D721Med (cell line): ENCODE results near the gene LRP3.

Source experiments
- DNase-seq: peaks from one replicate; pipeline ENCODE4 v3.0.0; 2011; ENCODE audit warnings: low spot score; ENCODE audit not compliant: insufficient read length
- FAIRE-seq: peaks from 2 replicates; lab custom pipeline; 2011; peaks lifted over from hg19 to GRCh38; lab: Jason Lieb, UNC
- CTCF ChIP-seq: IDR thresholded peaks from 2 replicates; pipeline ENCODE4 v1.5.1; 2012; ENCODE audit warnings: mild to moderate bottlenecking, control low read depth; ENCODE audit not compliant: insufficient read depth; ENCODE audit errors: missing control alignments

The LRP3 gene

DNA sequence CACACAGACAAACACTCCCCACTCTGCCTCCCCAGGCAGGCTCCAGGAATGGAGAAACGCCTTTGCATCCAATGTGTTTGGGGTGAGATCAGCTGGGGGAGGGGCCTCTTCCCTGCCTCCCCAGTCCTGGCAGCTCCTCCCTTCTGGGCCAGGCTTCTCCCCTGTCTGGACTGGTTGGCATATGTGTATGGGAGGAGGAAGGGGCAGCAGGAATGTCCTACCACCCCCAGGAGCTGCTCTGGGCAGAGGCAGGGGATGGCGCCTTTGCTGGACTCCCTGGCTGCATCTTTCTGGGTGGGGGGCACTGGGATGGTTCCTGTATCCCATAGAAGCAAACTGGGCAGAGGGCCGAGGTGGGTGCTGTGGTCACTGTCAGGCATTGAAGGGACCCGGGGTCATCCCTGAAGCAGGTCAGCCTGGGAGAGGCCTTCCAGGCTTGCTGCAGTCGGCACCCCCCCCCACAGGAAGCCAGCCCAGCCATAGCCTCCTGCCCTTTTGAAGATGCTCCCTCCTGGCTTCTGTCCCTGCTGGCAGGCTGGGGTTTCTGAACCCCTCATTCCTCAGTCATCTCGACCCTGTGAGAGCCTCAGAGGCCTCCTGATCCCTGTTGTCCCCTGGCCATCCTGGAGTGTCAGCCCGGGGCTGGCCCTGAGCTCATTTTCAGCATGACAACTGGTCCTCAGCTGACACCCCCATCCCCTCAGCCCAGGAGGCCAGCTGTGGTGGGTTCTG lies 52.7 kb downstream of the LRP3 start:
- FAIRE-seq (no peak), DNase-seq (no peak)
- TF ChIP-seq CTCF: no peak

- FAIRE-seq (no peak), DNase-seq (no peak)
- TF ChIP-seq CTCF: no peak
Measured at GRCh38 chr19:33247441-33247819, 53.3 kb downstream of the LRP3 start.

GRCh38 chr19:33248104-33248503 lies 54.0 kb downstream of the LRP3 start:
- no peak for DNase-seq
- no peak for TF ChIP-seq CTCF
- no peak for FAIRE-seq

- DNase-seq (no peak), FAIRE-seq (no peak)
- no peak for TF ChIP-seq CTCF
Measured at GRCh38 chr19:33248553-33248953, 54.4 kb downstream of the LRP3 start.

- no peak for DNase-seq
- TF ChIP-seq CTCF: no peak
- FAIRE-seq: no peak
Measured at GRCh38 chr19:33248954-33249613, 55.0 kb downstream of the LRP3 start.

- TF ChIP-seq CTCF: no peak
- FAIRE-seq (peak; percentile 82), DNase-seq (no peak)
Measured at GRCh38 chr19:33249740-33250366, 55.7 kb downstream of the LRP3 start.

DNA sequence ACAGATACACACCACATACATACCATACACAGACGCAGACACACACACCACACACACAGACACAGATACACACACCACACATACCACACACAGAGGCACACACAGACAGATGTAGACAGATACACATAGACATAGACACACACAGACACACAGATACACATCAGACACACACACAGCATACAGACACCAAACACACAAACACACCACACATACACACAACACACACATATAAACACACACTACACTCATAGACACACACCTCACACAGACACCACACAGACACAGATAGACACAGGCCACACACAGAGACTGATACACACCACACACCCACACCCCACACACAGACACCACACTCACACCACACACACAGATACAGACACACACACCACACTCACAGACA lies 56.4 kb downstream of the LRP3 start:
- no peak for TF ChIP-seq CTCF
- no peak for DNase-seq
- no peak for FAIRE-seq
